SK-N-SH (cell line): Measurements from ENCODE around the gene SYT3. TPM values are rescaled to one million over a fixed set of nuclear protein-coding genes. Genes with fewer than 3 reads are reported as not detected.

Experiments
- CTCF ChIA-PET: fragments of 300-600, 350-600 bp; formaldehyde crosslinking; extraction: SDS; loops from one replicate; lab custom pipeline; 2021; lab: Yijun Ruan, JAX
- POLR2A ChIA-PET: fragments of 350-600 bp; sonication (Branson Sonifier 250); formaldehyde crosslinking; extraction: SDS; loops from one replicate; lab custom pipeline; 2020; ENCODE audit warnings: antibody characterized with exemption, inconsistent platforms; lab: Yijun Ruan, JAX
- DNase-seq: peaks from one replicate; pipeline ENCODE4 v3.0.0; 2012
- H2AFZ ChIP-seq: fragments of 200-600 bp; sonication (generic); 2 replicates; pipeline ENCODE4 v1.8.1; 2016; ENCODE audit warnings: antibody characterized with exemption, mild to moderate bottlenecking, low read depth
- H3F3A ChIP-seq: fragments of 200-600 bp; sonication (generic); replicated peaks from 2 replicates; pipeline ENCODE3; 2016; ENCODE audit warnings: antibody characterized with exemption, mild to moderate bottlenecking; ENCODE audit not compliant: insufficient read depth
- H3K27ac ChIP-seq, 2 experiments: fragments of 200-500 bp in 1 of 2; fragments of 200-600 bp in 1 of 2; sonication (Bioruptor generic) in 1 of 2; sonication (generic), shearing (Covaris generic) in 1 of 2; 2 replicates each; pipeline versions ENCODE4 v1.5.1 to v1.6.1; 2014 to 2016; ENCODE audit warnings: low read depth in 2 of 2, inconsistent platforms in 1 of 2, low read length in 1 of 2, mild to moderate bottlenecking in 1 of 2, mixed read lengths in 1 of 2
- H3K27me3 ChIP-seq: fragments of 200-600 bp; sonication (generic), shearing (Covaris generic); 2 replicates; pipeline ENCODE4 v1.6.1; 2016; ENCODE audit warnings: mixed run types; ENCODE audit not compliant: insufficient read depth
- H3K36me3 ChIP-seq, 2 experiments: fragments of 200-500 bp in 1 of 2; fragments of 200-600 bp in 1 of 2; sonication (Bioruptor generic) in 1 of 2; sonication (generic) in 1 of 2; replicated peaks in 1 of 2; 2 replicates each; pipeline versions ENCODE3 to v1.5.1; 2014 to 2016; ENCODE audit warnings: low read length in 1 of 2, mild to moderate bottlenecking in 1 of 2; ENCODE audit not compliant: insufficient read depth in 2 of 2, control insufficient read depth in 1 of 2
- H3K4me1 ChIP-seq, 2 experiments: fragments of 200-500 bp in 1 of 2; fragments of 200-600 bp in 1 of 2; sonication (Bioruptor generic) in 1 of 2; sonication (generic), shearing (Covaris generic) in 1 of 2; 2 replicates each; pipeline versions ENCODE4 v1.5.1 to v1.6.1; 2014 to 2016; ENCODE audit warnings: low read depth in 1 of 2, low read length in 1 of 2, mixed run types in 1 of 2; ENCODE audit not compliant: insufficient read depth in 2 of 2, control insufficient read depth in 1 of 2
- H3K4me2 ChIP-seq: fragments of 200-600 bp; sonication (generic), shearing (Covaris generic); 2 replicates; pipeline ENCODE4 v1.6.1; 2017; ENCODE audit warnings: mixed run types
- H3K4me3 ChIP-seq, 2 experiments: fragments of 200-500 bp in 1 of 2; fragments of 200-600 bp in 1 of 2; sonication (Bioruptor generic) in 1 of 2; sonication (generic), shearing (Covaris generic) in 1 of 2; 2 replicates each; pipeline versions ENCODE4 v1.5.1 to v1.8.1; 2014 to 2016; ENCODE audit warnings: low read depth in 2 of 2, inconsistent platforms in 1 of 2, low read length in 1 of 2, mild to moderate bottlenecking in 1 of 2, mixed read lengths in 1 of 2, moderate library complexity in 1 of 2
- H3K79me2 ChIP-seq: fragments of 200-600 bp; sonication (generic); 2 replicates; pipeline ENCODE4 v1.8.1; 2017; ENCODE audit warnings: mild to moderate bottlenecking; ENCODE audit not compliant: insufficient read depth
- H3K9ac ChIP-seq: fragments of 200-600 bp; sonication (generic); 2 replicates; pipeline ENCODE4 v1.6.1; 2017; ENCODE audit warnings: mixed run types
- H3K9me2 ChIP-seq: fragments of 200-600 bp; sonication (generic); 2 replicates; pipeline ENCODE4 v1.6.1; 2017; ENCODE audit warnings: mixed run types
- H3K9me3 ChIP-seq: fragments of 200-600 bp; sonication (generic); 2 replicates; pipeline ENCODE4 v1.6.1; 2017; ENCODE audit warnings: mixed run types, mild to moderate bottlenecking, moderate library complexity
- H4K20me1 ChIP-seq: fragments of 200-600 bp; sonication (generic); 2 replicates; pipeline ENCODE4 v1.6.1; 2017; ENCODE audit warnings: mild to moderate bottlenecking, mixed run types; ENCODE audit not compliant: insufficient read depth
- CHD2 ChIP-seq: fragments of 150-350 bp; IDR thresholded peaks from 2 replicates; pipeline ENCODE4 v1.6.1; 2018; ENCODE audit warnings: low read length; ENCODE audit not compliant: partially characterized antibody
- EP300 ChIP-seq, 2 experiments: IDR thresholded peaks; 2 replicates each; pipeline versions ENCODE4 v1.4.0 to v1.6.1; 2012; ENCODE audit warnings: borderline replicate concordance in 1 of 2, low read depth in 1 of 2, low read length in 1 of 2
- FOSL2 ChIP-seq: IDR thresholded peaks from 2 replicates; pipeline ENCODE4 v1.4.0; 2012; ENCODE audit warnings: low read depth, mild to moderate bottlenecking, moderate library complexity, borderline replicate concordance
- FOXM1 ChIP-seq: IDR thresholded peaks from 2 replicates; pipeline ENCODE4 v1.4.0; 2012; ENCODE audit warnings: low read depth, mild to moderate bottlenecking
- GABPA ChIP-seq: IDR thresholded peaks from 2 replicates; pipeline ENCODE4 v1.4.0; 2012; ENCODE audit warnings: low read depth, mild to moderate bottlenecking
- JUND ChIP-seq: IDR thresholded peaks from 2 replicates; pipeline ENCODE4 v1.4.0; 2012
- MXI1 ChIP-seq: IDR thresholded peaks from 2 replicates; pipeline ENCODE4 v1.6.1; 2012; ENCODE audit warnings: mild to moderate bottlenecking, low read depth, low read length, improper control_type of control experiment
- NRF1 ChIP-seq: IDR thresholded peaks from 2 replicates; pipeline ENCODE4 v1.6.1; 2012; ENCODE audit warnings: low read depth, mild to moderate bottlenecking, low read length
- RAD21 ChIP-seq: IDR thresholded peaks from 2 replicates; pipeline ENCODE4 v1.6.1; 2012; ENCODE audit warnings: mild to moderate bottlenecking, low read length
- RCOR1 ChIP-seq: fragments of 150-350 bp; IDR thresholded peaks from 2 replicates; pipeline ENCODE4 v1.6.1; 2017; ENCODE audit warnings: antibody characterized with exemption, low read length
- SMC3 ChIP-seq: IDR thresholded peaks from 2 replicates; pipeline ENCODE4 v1.6.1; 2012; ENCODE audit warnings: low read depth, low read length, improper control_type of control experiment
- TAF1 ChIP-seq: IDR thresholded peaks from 2 replicates; pipeline ENCODE4 v1.6.1; 2012; ENCODE audit warnings: low read depth, mild to moderate bottlenecking, low read length, moderate library complexity, borderline replicate concordance
- TCF12 ChIP-seq: IDR thresholded peaks from 2 replicates; pipeline ENCODE4 v1.4.0; 2012
- WGBS: methylation state at CpG from one replicate; pipeline ENCODE4 v1.1.6; 2017; ENCODE audit warnings: low lambda C conversion rate; 5-methylcytosine and 5-hydroxymethylcytosine counted together
- polyA plus RNA-seq, 3 experiments: library from polyadenylated mRNA; depleted of rRNA; stranded (reverse); fragments of >200 nt; gene quantifications; 2 replicates each; pipeline ENCODE4 v1.2.3, GENCODE V29; 2012
- TF ChIP-seq, protein P1 (sequence below): IDR thresholded peaks from 2 replicates; pipeline ENCODE4 v1.4.0; 2012; ENCODE audit warnings: low read depth, borderline replicate concordance
- TF ChIP-seq, protein P2 (sequence below): IDR thresholded peaks from 2 replicates; pipeline ENCODE4 v1.4.0; 2012; ENCODE audit warnings: low read depth, borderline replicate concordance
- TF ChIP-seq, protein P3 (sequence below): fragments of 200-600 bp; sonication (generic); IDR thresholded peaks from 2 replicates; pipeline ENCODE4 v1.6.1; 2017; ENCODE audit warnings: antibody characterized with exemption, mild to moderate bottlenecking, moderate library complexity
- TF ChIP-seq, protein P4 (sequence below): IDR thresholded peaks from 2 replicates; pipeline ENCODE4 v1.6.1; 2012; ENCODE audit warnings: mild to moderate bottlenecking, low read depth, low read length, moderate library complexity
- TF ChIP-seq, protein P5 (sequence below): IDR thresholded peaks from 2 replicates; pipeline ENCODE4; 2012
- TF ChIP-seq, protein P6 (sequence below): fragments of 150-350 bp; IDR thresholded peaks from 2 replicates; pipeline ENCODE4 v1.6.1; 2017; ENCODE audit warnings: antibody characterized with exemption, low read length, low read depth, borderline replicate concordance

SYT3 gene
- polyA plus RNA-seq, 1 of the 3 experiments (the other 2 are of a cell fraction) = 0.94 TPM

DNA sequence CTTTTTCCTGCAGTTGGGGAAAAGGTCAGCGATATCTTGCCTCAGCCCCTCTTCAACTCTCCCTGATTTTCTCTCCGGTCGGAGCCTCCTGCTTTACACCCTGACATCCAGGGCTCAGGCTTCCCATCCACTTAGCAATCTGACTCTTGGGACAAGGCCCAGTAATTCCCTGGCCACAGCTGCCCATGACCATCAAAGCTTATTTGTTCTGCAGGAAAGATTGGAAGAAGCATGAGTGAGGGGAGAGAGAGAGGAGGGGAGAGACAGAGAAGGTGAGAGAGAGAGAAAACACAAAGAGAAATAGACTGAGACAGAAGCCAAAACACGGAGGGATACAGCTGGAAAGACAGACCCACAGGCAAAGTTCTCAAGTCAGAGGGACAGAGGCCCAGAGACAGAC is 13.7 kb downstream of the SYT3 start:
- H4K20me1 ChIP-seq = no peaks in the 10 kb centered on the region
- CTCF ChIA-PET = interaction anchor here (1.0 kb wide), 1 partner anchor 269 kb away, joined by 3 read pairs; no protein-coding TSS in a partner anchor
- no peaks in the 10 kb centered on the region for H3K79me2 ChIP-seq
- H3F3A ChIP-seq = no peaks in the 10 kb centered on the region
- POLR2A ChIA-PET = no interaction called here
- TF ChIP-seq JUND (no peak), FOXM1 (no peak), RCOR1 (no peak), TCF12 (no peak), RAD21 (no peak), SMC3 (no peak), NRF1 (no peak), CHD2 (no peak), FOSL2 (no peak), EP300 (IDR thresholded peaks at IDR 0.05; ENCODE audit: borderline replicate concordance in 1 of 2, low read depth in 1 of 2, low read length in 1 of 2) (no peak), TAF1 (no peak), GABPA (no peak), MXI1 (no peak)
- TF ChIP-seq, protein P1, sequence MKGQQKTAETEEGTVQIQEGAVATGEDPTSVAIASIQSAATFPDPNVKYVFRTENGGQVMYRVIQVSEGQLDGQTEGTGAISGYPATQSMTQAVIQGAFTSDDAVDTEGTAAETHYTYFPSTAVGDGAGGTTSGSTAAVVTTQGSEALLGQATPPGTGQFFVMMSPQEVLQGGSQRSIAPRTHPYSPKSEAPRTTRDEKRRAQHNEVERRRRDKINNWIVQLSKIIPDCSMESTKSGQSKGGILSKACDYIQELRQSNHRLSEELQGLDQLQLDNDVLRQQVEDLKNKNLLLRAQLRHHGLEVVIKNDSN = no peak
- TF ChIP-seq, protein P2, sequence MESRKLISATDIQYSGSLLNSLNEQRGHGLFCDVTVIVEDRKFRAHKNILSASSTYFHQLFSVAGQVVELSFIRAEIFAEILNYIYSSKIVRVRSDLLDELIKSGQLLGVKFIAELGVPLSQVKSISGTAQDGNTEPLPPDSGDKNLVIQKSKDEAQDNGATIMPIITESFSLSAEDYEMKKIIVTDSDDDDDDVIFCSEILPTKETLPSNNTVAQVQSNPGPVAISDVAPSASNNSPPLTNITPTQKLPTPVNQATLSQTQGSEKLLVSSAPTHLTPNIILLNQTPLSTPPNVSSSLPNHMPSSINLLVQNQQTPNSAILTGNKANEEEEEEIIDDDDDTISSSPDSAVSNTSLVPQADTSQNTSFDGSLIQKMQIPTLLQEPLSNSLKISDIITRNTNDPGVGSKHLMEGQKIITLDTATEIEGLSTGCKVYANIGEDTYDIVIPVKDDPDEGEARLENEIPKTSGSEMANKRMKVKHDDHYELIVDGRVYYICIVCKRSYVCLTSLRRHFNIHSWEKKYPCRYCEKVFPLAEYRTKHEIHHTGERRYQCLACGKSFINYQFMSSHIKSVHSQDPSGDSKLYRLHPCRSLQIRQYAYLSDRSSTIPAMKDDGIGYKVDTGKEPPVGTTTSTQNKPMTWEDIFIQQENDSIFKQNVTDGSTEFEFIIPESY = no peak
- TF ChIP-seq, protein P3, sequence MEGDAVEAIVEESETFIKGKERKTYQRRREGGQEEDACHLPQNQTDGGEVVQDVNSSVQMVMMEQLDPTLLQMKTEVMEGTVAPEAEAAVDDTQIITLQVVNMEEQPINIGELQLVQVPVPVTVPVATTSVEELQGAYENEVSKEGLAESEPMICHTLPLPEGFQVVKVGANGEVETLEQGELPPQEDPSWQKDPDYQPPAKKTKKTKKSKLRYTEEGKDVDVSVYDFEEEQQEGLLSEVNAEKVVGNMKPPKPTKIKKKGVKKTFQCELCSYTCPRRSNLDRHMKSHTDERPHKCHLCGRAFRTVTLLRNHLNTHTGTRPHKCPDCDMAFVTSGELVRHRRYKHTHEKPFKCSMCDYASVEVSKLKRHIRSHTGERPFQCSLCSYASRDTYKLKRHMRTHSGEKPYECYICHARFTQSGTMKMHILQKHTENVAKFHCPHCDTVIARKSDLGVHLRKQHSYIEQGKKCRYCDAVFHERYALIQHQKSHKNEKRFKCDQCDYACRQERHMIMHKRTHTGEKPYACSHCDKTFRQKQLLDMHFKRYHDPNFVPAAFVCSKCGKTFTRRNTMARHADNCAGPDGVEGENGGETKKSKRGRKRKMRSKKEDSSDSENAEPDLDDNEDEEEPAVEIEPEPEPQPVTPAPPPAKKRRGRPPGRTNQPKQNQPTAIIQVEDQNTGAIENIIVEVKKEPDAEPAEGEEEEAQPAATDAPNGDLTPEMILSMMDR = no peak
- TF ChIP-seq, protein P4, sequence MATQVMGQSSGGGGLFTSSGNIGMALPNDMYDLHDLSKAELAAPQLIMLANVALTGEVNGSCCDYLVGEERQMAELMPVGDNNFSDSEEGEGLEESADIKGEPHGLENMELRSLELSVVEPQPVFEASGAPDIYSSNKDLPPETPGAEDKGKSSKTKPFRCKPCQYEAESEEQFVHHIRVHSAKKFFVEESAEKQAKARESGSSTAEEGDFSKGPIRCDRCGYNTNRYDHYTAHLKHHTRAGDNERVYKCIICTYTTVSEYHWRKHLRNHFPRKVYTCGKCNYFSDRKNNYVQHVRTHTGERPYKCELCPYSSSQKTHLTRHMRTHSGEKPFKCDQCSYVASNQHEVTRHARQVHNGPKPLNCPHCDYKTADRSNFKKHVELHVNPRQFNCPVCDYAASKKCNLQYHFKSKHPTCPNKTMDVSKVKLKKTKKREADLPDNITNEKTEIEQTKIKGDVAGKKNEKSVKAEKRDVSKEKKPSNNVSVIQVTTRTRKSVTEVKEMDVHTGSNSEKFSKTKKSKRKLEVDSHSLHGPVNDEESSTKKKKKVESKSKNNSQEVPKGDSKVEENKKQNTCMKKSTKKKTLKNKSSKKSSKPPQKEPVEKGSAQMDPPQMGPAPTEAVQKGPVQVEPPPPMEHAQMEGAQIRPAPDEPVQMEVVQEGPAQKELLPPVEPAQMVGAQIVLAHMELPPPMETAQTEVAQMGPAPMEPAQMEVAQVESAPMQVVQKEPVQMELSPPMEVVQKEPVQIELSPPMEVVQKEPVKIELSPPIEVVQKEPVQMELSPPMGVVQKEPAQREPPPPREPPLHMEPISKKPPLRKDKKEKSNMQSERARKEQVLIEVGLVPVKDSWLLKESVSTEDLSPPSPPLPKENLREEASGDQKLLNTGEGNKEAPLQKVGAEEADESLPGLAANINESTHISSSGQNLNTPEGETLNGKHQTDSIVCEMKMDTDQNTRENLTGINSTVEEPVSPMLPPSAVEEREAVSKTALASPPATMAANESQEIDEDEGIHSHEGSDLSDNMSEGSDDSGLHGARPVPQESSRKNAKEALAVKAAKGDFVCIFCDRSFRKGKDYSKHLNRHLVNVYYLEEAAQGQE = no peak
- TF ChIP-seq, protein P5, sequence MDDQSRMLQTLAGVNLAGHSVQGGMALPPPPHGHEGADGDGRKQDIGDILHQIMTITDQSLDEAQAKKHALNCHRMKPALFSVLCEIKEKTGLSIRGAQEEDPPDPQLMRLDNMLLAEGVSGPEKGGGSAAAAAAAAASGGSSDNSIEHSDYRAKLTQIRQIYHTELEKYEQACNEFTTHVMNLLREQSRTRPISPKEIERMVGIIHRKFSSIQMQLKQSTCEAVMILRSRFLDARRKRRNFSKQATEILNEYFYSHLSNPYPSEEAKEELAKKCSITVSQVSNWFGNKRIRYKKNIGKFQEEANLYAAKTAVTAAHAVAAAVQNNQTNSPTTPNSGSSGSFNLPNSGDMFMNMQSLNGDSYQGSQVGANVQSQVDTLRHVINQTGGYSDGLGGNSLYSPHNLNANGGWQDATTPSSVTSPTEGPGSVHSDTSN = no peak
- TF ChIP-seq, protein P6, sequence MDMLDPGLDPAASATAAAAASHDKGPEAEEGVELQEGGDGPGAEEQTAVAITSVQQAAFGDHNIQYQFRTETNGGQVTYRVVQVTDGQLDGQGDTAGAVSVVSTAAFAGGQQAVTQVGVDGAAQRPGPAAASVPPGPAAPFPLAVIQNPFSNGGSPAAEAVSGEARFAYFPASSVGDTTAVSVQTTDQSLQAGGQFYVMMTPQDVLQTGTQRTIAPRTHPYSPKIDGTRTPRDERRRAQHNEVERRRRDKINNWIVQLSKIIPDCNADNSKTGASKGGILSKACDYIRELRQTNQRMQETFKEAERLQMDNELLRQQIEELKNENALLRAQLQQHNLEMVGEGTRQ = no peak
- H3K27ac ChIP-seq = no peak overlapping the region
- H3K4me2 ChIP-seq = no peak overlapping the region
- WGBS = 60% methylated on average over 4 of the region's 4 CpGs
- no peaks in the 10 kb centered on the region for H3K9me3 ChIP-seq
- no peak overlapping the region for H3K4me3 ChIP-seq
- H3K9me2 ChIP-seq = no peaks in the 10 kb centered on the region
- DNase-seq = no peak
- H3K4me1 ChIP-seq = no peaks in the 10 kb centered on the region
- H3K9ac ChIP-seq = no peak overlapping the region
- no peaks in the 10 kb centered on the region; the same call in 1 of the 2 replicates for H3K27me3 ChIP-seq
- no peak overlapping the region for H2AFZ ChIP-seq
- no peaks in the 10 kb centered on the region for H3K36me3 ChIP-seq
